Suprapubic skin (tissue), 4 donors: ENCODE results near the gene C14orf180.

Experiments used
- CTCF ChIP-seq, 2 donors: fragments of 200-600 bp in 1 of 2; fragments of 450-650 bp in 1 of 2; sonication (generic) in 1 of 2; IDR thresholded peaks; one replicate each; pipeline ENCODE4 v1.5.1; 2016 to 2019; ENCODE audit warnings: antibody characterized with exemption in 2 of 2, mild to moderate bottlenecking in 1 of 2, moderate library complexity in 1 of 2
- POLR2A ChIP-seq, 2 donors: fragments of 450-650 bp; IDR thresholded peaks; one replicate each; pipeline ENCODE4 v1.6.1; 2017; ENCODE audit warnings: antibody characterized with exemption in 2 of 2, mild to moderate bottlenecking in 2 of 2, moderate library complexity in 2 of 2
- POLR2AphosphoS5 ChIP-seq, 3 donors: sonication (generic); formaldehyde crosslinking; IDR thresholded peaks; one replicate each; pipeline ENCODE4 v1.6.1; 2017; ENCODE audit warnings: antibody characterized with exemption in 3 of 3

GRCh38 chr14:104582005-104582404 lies 2.4 kb downstream of the C14orf180 start:
- TF ChIP-seq POLR2A (IDR thresholded peaks at IDR 0.05) (no peak), POLR2AphosphoS5 (IDR thresholded peaks at IDR 0.05) (no peak), CTCF (IDR thresholded peaks at IDR 0.05) (no peak)
